GM10266 (cell line): ENCODE data around the gene MGMT.

ENCODE experiments used
- DNase-seq: peaks from one replicate; pipeline ENCODE4 v3.0.0; 2012; ENCODE audit errors: extremely low spot score
- TF ChIP-seq, protein P1 (sequence below): IDR thresholded peaks from 2 replicates; pipeline ENCODE4 v1.5.1; 2012; ENCODE audit warnings: mild to moderate bottlenecking, low read depth; ENCODE audit not compliant: control insufficient read depth, insufficient read depth; ENCODE audit errors: missing control alignments

MGMT gene

DNA sequence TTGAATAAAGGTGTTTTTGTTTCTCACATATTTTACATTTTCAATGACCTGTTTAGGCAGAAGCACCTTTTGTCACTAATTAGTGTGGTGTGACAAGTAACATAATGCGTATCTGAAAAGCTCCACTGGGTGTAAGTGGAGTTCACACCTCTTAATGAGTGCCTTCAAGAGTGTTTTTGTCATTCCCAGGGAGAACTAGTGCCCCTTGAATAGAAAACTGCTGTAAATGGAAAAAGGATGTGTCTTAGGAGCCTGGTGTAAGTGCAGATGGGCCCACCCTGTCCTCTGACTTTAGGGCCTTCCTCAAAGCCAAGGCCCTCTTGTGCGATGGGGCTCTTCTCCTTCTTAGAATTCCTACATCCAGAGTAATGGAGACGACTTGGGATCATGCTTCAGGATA, 170.0 kb downstream of the MGMT start:
- TF ChIP-seq, protein P1, sequence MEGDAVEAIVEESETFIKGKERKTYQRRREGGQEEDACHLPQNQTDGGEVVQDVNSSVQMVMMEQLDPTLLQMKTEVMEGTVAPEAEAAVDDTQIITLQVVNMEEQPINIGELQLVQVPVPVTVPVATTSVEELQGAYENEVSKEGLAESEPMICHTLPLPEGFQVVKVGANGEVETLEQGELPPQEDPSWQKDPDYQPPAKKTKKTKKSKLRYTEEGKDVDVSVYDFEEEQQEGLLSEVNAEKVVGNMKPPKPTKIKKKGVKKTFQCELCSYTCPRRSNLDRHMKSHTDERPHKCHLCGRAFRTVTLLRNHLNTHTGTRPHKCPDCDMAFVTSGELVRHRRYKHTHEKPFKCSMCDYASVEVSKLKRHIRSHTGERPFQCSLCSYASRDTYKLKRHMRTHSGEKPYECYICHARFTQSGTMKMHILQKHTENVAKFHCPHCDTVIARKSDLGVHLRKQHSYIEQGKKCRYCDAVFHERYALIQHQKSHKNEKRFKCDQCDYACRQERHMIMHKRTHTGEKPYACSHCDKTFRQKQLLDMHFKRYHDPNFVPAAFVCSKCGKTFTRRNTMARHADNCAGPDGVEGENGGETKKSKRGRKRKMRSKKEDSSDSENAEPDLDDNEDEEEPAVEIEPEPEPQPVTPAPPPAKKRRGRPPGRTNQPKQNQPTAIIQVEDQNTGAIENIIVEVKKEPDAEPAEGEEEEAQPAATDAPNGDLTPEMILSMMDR: no peak
- no peak for DNase-seq

DNA sequence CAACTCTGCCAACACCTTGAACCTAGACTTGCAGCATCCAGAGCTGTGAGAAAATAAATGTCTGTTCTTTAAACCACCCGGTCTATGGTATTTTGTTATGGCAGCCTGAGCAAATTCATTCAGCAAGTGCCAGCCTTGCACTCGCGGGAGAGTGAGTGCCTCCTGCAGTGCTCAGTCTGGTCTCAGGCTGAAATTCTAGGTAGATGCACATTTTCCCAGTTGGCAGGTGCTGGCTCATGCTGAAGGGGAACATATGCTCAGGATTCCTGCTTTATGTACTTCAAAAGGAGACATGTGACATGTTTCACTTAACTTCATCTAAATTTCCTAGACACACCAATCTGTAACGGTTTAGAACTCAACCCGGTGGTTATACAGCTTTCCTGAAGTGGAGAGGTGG, 170.8 kb downstream of the MGMT start:
- DNase-seq: no peak
- TF ChIP-seq, protein P1: no peak

DNA sequence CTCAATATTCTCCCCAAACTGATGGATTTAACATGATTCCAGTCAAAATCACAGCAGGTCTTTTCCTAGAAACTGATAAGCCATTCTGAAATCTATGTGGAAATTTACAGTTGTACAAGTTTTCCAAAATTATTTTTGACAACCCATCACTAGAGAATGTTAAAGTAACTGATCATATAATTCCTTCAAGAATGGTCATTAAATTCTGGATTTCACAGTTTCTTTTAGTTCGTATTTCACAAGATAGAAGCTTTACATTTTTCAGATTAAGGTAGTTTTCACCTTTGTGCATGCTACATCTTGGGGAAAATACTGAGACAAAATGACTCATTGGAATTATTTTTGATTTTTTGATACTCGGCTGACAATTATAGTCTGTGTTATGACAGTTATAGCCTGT, 174.3 kb downstream of the MGMT start:
- TF ChIP-seq, protein P1: no peak
- DNase-seq: no peak

DNA sequence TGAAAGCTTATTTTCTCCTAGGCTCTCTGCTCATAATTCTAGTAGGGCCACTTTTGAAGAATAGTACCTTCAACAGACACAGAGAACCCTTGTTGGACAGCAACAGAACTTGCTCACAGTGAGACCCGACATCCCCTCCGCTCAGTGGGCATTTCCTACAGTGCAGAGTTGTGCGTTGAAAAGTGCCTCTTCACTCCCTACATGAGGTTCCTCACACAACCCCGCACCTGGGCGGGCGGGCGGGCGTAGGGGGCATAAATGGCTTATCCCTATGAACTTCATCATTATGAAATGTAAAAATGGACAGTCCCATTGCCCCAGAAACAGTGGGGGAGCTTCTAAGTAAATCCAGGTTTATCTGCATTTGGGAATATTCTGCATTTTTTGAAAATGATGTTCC, 174.9 kb downstream of the MGMT start:
- TF ChIP-seq, protein P1: no peak
- no peak for DNase-seq

DNA sequence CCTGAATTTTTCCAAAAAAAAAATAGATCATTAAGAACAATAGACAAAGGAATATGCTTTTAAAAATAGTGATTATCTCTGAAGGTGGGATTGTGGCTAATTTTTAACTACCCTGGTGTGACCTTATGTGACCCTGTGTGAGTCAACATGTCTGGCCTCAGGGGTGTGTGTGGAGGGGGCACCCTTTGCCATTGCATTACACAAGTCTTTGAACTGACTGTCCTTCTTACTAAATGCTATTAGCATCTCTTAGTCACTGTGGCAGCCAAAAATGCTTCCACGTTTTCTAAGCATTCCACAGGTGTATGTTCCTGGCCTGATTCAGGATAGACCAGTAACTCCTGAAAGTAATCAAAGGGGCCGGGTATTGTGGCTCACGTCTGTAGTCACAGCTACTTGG, 175.4 kb downstream of the MGMT start:
- no peak for DNase-seq
- TF ChIP-seq, protein P1: no peak

DNA sequence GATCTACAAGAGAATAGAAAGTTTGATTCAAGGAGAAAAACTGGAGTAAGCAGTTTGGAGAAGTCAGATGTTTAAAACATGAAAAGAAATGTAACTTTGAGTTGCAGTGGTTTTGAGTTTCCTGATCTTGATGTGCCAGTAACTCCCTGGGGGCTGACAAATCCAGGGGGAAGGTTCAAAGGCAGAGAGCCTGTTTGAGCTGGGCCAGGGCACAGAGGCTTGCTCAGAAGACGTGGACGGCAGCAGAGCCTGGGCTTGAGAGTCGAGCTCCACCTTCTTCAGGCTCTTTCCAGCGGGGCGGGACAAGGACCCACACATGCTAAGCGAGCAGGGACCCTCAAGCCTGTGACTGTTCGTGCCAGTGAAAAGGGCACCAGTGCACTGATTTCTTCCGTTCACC, 176.2 kb downstream of the MGMT start:
- DNase-seq: no peak
- TF ChIP-seq, protein P1: no peak

DNA sequence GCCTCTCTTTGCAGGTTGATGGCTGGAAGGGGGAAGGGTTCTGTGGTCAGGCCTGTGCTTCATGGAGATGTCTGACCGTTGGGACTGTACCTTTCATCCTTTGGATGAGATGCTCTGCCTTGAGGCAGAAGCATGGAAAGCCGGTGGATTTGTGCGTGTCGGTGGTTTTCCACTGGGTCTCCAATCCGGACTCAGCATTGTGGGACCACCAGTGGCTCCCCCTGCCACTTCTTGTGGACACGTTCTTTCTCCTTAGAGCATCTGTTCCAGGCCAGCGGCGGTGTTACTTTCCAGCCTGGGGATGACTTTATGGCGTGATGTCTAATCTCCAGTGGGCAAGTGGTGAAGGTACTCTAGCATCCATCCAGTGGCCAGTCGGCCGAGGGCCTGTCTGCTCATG, 178.4 kb downstream of the MGMT start:
- DNase-seq: no peak
- TF ChIP-seq, protein P1: no peak

DNA sequence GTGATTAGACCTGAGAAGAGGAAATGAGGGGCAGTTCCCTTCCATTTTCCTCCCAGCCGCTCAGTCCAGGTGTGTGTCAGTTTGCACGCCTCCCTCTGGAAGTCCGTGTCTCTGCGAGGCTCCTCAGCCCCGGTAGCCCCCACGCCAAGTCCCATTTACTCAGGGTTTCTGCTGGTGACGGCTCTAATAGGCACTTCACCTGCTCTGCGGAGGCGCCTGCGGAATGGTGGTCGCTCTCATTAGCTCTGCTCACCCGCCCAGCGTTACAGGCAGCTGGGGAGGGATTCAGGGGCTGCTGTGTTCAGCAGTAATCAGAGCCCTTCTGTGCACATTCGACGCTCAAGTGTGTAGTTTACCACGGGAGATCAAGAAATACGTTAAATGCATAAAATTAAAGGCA, 179.9 kb downstream of the MGMT start:
- TF ChIP-seq, protein P1: no peak
- DNase-seq: no peak
